Measurements from ENCODE around the gene LDHD.

DNA sequence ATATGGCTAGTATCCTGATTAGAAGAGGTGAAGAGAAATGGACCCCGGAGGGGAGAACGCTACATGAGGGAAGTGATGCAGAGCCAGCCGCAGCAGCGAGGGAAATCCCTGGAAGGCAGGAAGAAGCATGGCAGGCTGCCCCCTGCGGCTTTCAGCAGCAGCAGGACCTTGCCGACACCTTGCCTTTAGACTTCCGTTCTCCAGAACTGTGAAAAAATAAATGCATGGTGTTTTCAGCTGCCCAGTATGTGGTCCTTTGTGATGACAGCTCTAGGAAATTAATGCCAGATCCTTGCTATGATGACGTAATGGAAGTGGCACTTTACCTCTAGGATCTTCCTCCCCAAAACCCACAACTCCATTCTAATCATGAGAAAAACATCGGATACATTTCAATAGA lies 22.1 kb upstream of the LDHD start:
- TF ChIP-seq PHF20 (CRISPR knock-in tag; IDR thresholded peaks at IDR 0.05) (no peak), ZNF143 (CRISPR knock-in tag; IDR thresholded peaks at IDR 0.05) (no peak), JUNB (CRISPR knock-in tag; IDR thresholded peaks at IDR 0.05; ENCODE audit: borderline replicate concordance) (no peak), ZNF619 (CRISPR knock-in tag; IDR thresholded peaks at IDR 0.05) (no peak), RAD21 (CRISPR knock-in tag; IDR thresholded peaks at IDR 0.05) (no peak), BRCA1 (CRISPR knock-in tag; IDR thresholded peaks at IDR 0.05) (no peak), RXRA (CRISPR knock-in tag; IDR thresholded peaks at IDR 0.05) (no peak), SOX6 (IDR thresholded peaks at IDR 0.05) (no peak), SOX6 (CRISPR knock-in tag; IDR thresholded peaks at IDR 0.05) (no peak), TGIF2 (CRISPR knock-in tag; IDR thresholded peaks at IDR 0.05) (no peak), FOXA3 (CRISPR knock-in tag; IDR thresholded peaks at IDR 0.05) (no peak), ZNF296 (CRISPR knock-in tag; conservative IDR thresholded peaks at IDR 0.05) (no peak), CTCF (CRISPR knock-in tag; IDR thresholded peaks at IDR 0.05) (no peak)
